Spleen (tissue), 11 donors: Measurements from ENCODE around the gene CST7. TPM values are rescaled to one million over a fixed set of nuclear protein-coding genes. Genes with fewer than 3 reads are reported as not detected.
"Not testable (repeated sequence)": the region's sequence is repeated elsewhere in the genome, so short reads cannot be mapped to it uniquely, and the experiment has no call there.

Experiments
- DNase-seq: peaks from one replicate; pipeline ENCODE4 v3.0.0-alpha.2; 2020
- H3K27ac ChIP-seq, 8 donors: fragments of 200-600 bp; sonication (generic) in 7 of 8; 1 replicate in 4 of 8; 2 replicates in 4 of 8; pipeline versions ENCODE4 v1.5.0 to v1.8.0; 2016 to 2021; ENCODE audit warnings: inconsistent platforms in 4 of 8, mild to moderate bottlenecking in 4 of 8, moderate library complexity in 1 of 8
- H3K27me3 ChIP-seq, 7 donors: fragments of 200-600 bp; sonication (generic) in 6 of 7; replicated peaks in 1 of 7; 1 replicate in 4 of 7; 2 replicates in 3 of 7; pipeline versions ENCODE4 v1.5.0 to v1.8.0; 2016 to 2021; ENCODE audit warnings: inconsistent platforms in 3 of 7, mild to moderate bottlenecking in 1 of 7
- H3K36me3 ChIP-seq, 6 donors: fragments of 200-600 bp; sonication (generic) in 5 of 6; 1 replicate in 4 of 6; 2 replicates in 2 of 6; pipeline versions ENCODE4 v1.5.0 to v1.8.0; 2016 to 2021; ENCODE audit warnings: inconsistent platforms in 2 of 6
- H3K4me1 ChIP-seq, 6 donors: fragments of 200-600 bp; sonication (generic) in 5 of 6; 1 replicate in 3 of 6; 2 replicates in 3 of 6; pipeline versions ENCODE4 v1.5.0 to v1.8.0; 2016 to 2021; ENCODE audit warnings: inconsistent platforms in 3 of 6
- H3K4me3 ChIP-seq, 8 donors: fragments of 200-600 bp; sonication (generic) in 7 of 8; 1 replicate in 4 of 8; 2 replicates in 4 of 8; pipeline versions ENCODE4 v1.5.0 to v1.8.0; 2016 to 2021; ENCODE audit warnings: inconsistent platforms in 4 of 8, mild to moderate bottlenecking in 4 of 8, moderate library complexity in 2 of 8
- H3K9me3 ChIP-seq, 8 donors: fragments of 200-600 bp; sonication (generic) in 7 of 8; 1 replicate in 4 of 8; 2 replicates in 4 of 8; pipeline versions ENCODE4 v1.5.0 to v1.8.0; 2016 to 2021; ENCODE audit warnings: inconsistent platforms in 4 of 8
- CTCF ChIP-seq, 11 experiments: fragments of 200-600 bp in 7 of 11; fragments of 450-650 bp in 4 of 11; sonication (generic) in 4 of 11; IDR thresholded peaks in 8 of 11; conservative IDR thresholded peaks in 3 of 11; 1 replicate in 7 of 11; 2 replicates in 4 of 11; pipeline versions ENCODE4 v1.4.0 to v1.8.0; 2016 to 2021; ENCODE audit warnings: antibody characterized with exemption in 11 of 11, inconsistent platforms in 4 of 11, mild to moderate bottlenecking in 1 of 11
- POLR2A ChIP-seq, 3 donors: fragments of 450-650 bp; IDR thresholded peaks; one replicate each; pipeline ENCODE4 v1.5.1; 2017; ENCODE audit warnings: antibody characterized with exemption in 3 of 3, mild to moderate bottlenecking in 1 of 3
- POLR2AphosphoS5 ChIP-seq, 3 donors: sonication (generic); formaldehyde crosslinking; IDR thresholded peaks; one replicate each; pipeline ENCODE4 v1.5.1; 2017; ENCODE audit warnings: antibody characterized with exemption in 3 of 3
- WGBS, 5 donors: extraction: QIAGEN DNeasy Blood & Tissue Kit in 3 of 5; methylation state at CpG; one replicate each; pipeline versions ENCODE4 v1.1.5 to v1.1.7; 2013 to 2018; 5-methylcytosine and 5-hydroxymethylcytosine counted together
- intact Hi-C: fragments of 100-400 bp; cut with DNase I; formaldehyde crosslinking; loops from one replicate; pipeline ENCODE4 v1.15.0; 2023; ENCODE audit warnings: low total_unique reads
- polyA plus RNA-seq, 3 donors: library from polyadenylated mRNA; stranded (reverse); fragments of 200-250 nt; gene quantifications; one replicate each; pipeline ENCODE4 v1.2.1, GENCODE V29; 2013
- total RNA-seq, 7 donors: library from RNA; depleted of rRNA in 3 of 7; stranded (reverse); fragments of >200 nt in 3 of 7; fragmentation: NEBNext Ultra II Directional in 4 of 7; extraction: Animal tissue kit (Norgen Biotek cat#: 25700) in 4 of 7; gene quantifications; one replicate each; pipeline versions ENCODE4 v1.1.0 to v1.2.1, GENCODE V29; 2016 to 2021
- donor health status: healthy with polysubstance abuse.
- donor health status: DM: no; HTN: no; CAD: no; lungs with moderate emphysema.
- donor health status: DM: no; HTN: no; CAD: no.
- donor health status: Bipolar disorder and iron deficiency.
- donor health status: healthy.
- donor health status: DM: no; HTN: no; CAD: no.
- donor health status: DM: yes; HTN: yes; CAD: no.

CST7 gene
- total and polyA plus RNA-seq, 10 donors: 23.1 to 298 (median 63.8) TPM

GRCh38 chr20:24942679-24943078 is 6.4 kb upstream of the CST7 start:
- Histone ChIP-seq H3K4me1 (no peaks in the 10 kb centered on the region), H3K36me3 (no peaks in the 10 kb centered on the region), H3K9me3 (peaks cover 0 to 59% (median 20%) of the 10 kb centered on the region in 8 donors), H3K27ac (no peak overlapping the region), H3K4me3 (no peak overlapping the region), H3K27me3 (no peaks in the 10 kb centered on the region)
- 72 to 91% (median 76%) methylated on average over 6 of the region's 6 CpGs for WGBS, 5 donors
- TF ChIP-seq CTCF (IDR thresholded peaks at IDR 0.05 in 8 of 11, conservative IDR thresholded peaks at IDR 0.05 in 3 of 11) (no peak), POLR2A (IDR thresholded peaks at IDR 0.05) (no peak), POLR2AphosphoS5 (IDR thresholded peaks at IDR 0.05) (no peak)
- intact Hi-C loops: no loop called here
- DNase-seq: peak; percentile 34

- peak; percentile 28 for DNase-seq
- 92 to 98% (median 94%) methylated on average over 4 of the region's 4 CpGs for WGBS, 5 donors
- intact Hi-C loops: no loop called here
- no peaks in the 10 kb centered on the region for H3K4me1 ChIP-seq
- H3K27me3 ChIP-seq: no peaks in the 10 kb centered on the region
- peaks cover 0 to 62% (median 20%) of the 10 kb centered on the region in 8 donors for H3K9me3 ChIP-seq
- no peak for TF ChIP-seq POLR2A (IDR thresholded peaks at IDR 0.05)
- no peak for TF ChIP-seq CTCF (IDR thresholded peaks at IDR 0.05 in 8 of 11, conservative IDR thresholded peaks at IDR 0.05 in 3 of 11)
- no peak for TF ChIP-seq POLR2AphosphoS5 (IDR thresholded peaks at IDR 0.05)
- H3K4me3 ChIP-seq: no peak overlapping the region
- H3K36me3 ChIP-seq: no peaks in the 10 kb centered on the region
- H3K27ac ChIP-seq: no peak overlapping the region
Measured at GRCh38 chr20:24943196-24943595, 5.9 kb upstream of the CST7 start.

GRCh38 chr20:24943731-24944130 is 5.3 kb upstream of the CST7 start:
- peak; percentile 32 for DNase-seq
- H3K4me1 ChIP-seq: peaks cover 0 to 3% (median 0%) of the 10 kb centered on the region in 6 donors
- H3K27me3 ChIP-seq: peaks cover 0 to under 1% (median 0%) of the 10 kb centered on the region in 7 donors
- peaks cover 0 to 62% (median 20%) of the 10 kb centered on the region in 8 donors for H3K9me3 ChIP-seq
- intact Hi-C loops: no loop called here
- no peak overlapping the region for H3K4me3 ChIP-seq
- H3K36me3 ChIP-seq: no peaks in the 10 kb centered on the region
- no peak for TF ChIP-seq POLR2A (IDR thresholded peaks at IDR 0.05)
- H3K27ac ChIP-seq: no peak overlapping the region
- 51 to 74% (median 60%) methylated on average over 3 of the region's 3 CpGs for WGBS, 5 donors

- intact Hi-C loops, DNase-seq: not testable (repeated sequence)
- 63 to 86% (median 82%) methylated on average over 1 of the region's 1 CpG for WGBS, 5 donors
Measured at GRCh38 chr20:24946376-24946775, 2.7 kb upstream of the CST7 start.

GRCh38 chr20:24948396-24948938 is 602 bp upstream of the CST7 start:
- H3K4me1 ChIP-seq: peaks cover 0 to 47% (median 7%) of the 10 kb centered on the region in 6 donors
- H3K9me3 ChIP-seq: peaks cover 0 to 40% (median 17%) of the 10 kb centered on the region in 8 donors
- WGBS, 5 donors: 47 to 69% (median 54%) methylated on average over 3 to 4 of the region's 4 CpGs
- H3K4me3 ChIP-seq: peak overlapping the region in 1 of 8 donors; percentile 77
- intact Hi-C loops, H3K36me3 ChIP-seq: not testable (repeated sequence)
- H3K27ac ChIP-seq: peak overlapping the region in 7 of 8 donors; percentile 36 to 97 (median 93)
- DNase-seq: peak; percentile 41
- H3K27me3 ChIP-seq: peaks cover 0 to 28% (median 0%) of the 10 kb centered on the region in 7 donors

More at GRCh38 chr20:24946376-24946775, 2.7 kb upstream of the CST7 start:
- Histone ChIP-seq H3K9me3 (peaks cover 0 to 51% (median 17%) of the 10 kb centered on the region in 8 donors), H3K4me1 (peaks cover 0 to 26% (median 2%) of the 10 kb centered on the region in 6 donors), H3K27me3 (peaks cover 0 to 24% (median 0%) of the 10 kb centered on the region in 7 donors)
- H3K4me3 ChIP-seq, H3K27ac ChIP-seq, H3K36me3 ChIP-seq: not testable (repeated sequence)
